Measurements from ENCODE around the gene KIAA0930.

KIAA0930 gene

GRCh38 chr22:45253039-45253641 is 12.4 kb upstream of the KIAA0930 start:
- TF ChIP-seq NFIC (IDR thresholded peaks at IDR 0.05) (no peak), TCF12 (IDR thresholded peaks at IDR 0.05; ENCODE audit: low read depth) (no peak), TAF1 (IDR thresholded peaks at IDR 0.05; ENCODE audit: low read depth) (no peak), EP300 (IDR thresholded peaks at IDR 0.05; ENCODE audit: borderline replicate concordance) (no peak), FOXM1 (IDR thresholded peaks at IDR 0.05; ENCODE audit: borderline replicate concordance, low read depth) (no peak), ZBTB7A (IDR thresholded peaks at IDR 0.05; ENCODE audit: low read depth) (no peak), EGR1 (IDR thresholded peaks at IDR 0.05) (no peak), CREB1 (IDR thresholded peaks at IDR 0.05; ENCODE audit: low read depth) (no peak), TEAD4 (IDR thresholded peaks at IDR 0.05) (no peak), REST (IDR thresholded peaks at IDR 0.05; ENCODE audit: low read depth) (no peak), YY1 (IDR thresholded peaks at IDR 0.05; ENCODE audit: low read depth) (no peak), CEBPB (IDR thresholded peaks at IDR 0.05) (no peak), RAD21 (IDR thresholded peaks at IDR 0.05; ENCODE audit: low read depth) (no peak)
- TF ChIP-seq, protein P1, sequence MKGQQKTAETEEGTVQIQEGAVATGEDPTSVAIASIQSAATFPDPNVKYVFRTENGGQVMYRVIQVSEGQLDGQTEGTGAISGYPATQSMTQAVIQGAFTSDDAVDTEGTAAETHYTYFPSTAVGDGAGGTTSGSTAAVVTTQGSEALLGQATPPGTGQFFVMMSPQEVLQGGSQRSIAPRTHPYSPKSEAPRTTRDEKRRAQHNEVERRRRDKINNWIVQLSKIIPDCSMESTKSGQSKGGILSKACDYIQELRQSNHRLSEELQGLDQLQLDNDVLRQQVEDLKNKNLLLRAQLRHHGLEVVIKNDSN (IDR thresholded peaks at IDR 0.05): no peak
- TF ChIP-seq, protein P2, sequence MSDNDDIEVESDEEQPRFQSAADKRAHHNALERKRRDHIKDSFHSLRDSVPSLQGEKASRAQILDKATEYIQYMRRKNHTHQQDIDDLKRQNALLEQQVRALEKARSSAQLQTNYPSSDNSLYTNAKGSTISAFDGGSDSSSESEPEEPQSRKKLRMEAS (IDR thresholded peaks at IDR 0.05): no peak

GRCh38 chr22:45251825-45252224 is 11.1 kb upstream of the KIAA0930 start:
- no peak for TF ChIP-seq CEBPB (IDR thresholded peaks at IDR 0.05)
- no peak for TF ChIP-seq FOXM1 (IDR thresholded peaks at IDR 0.05; ENCODE audit: borderline replicate concordance, low read depth)
- TF ChIP-seq RAD21 (IDR thresholded peaks at IDR 0.05; ENCODE audit: low read depth): no peak
- TF ChIP-seq EGR1 (IDR thresholded peaks at IDR 0.05): no peak
- no peak for TF ChIP-seq REST (IDR thresholded peaks at IDR 0.05; ENCODE audit: low read depth)
- no peak for TF ChIP-seq EP300 (IDR thresholded peaks at IDR 0.05; ENCODE audit: borderline replicate concordance)
- TF ChIP-seq CREB1 (IDR thresholded peaks at IDR 0.05; ENCODE audit: low read depth): no peak
- TF ChIP-seq TEAD4 (IDR thresholded peaks at IDR 0.05): no peak
- TF ChIP-seq TCF12 (IDR thresholded peaks at IDR 0.05; ENCODE audit: low read depth): no peak
- no peak for TF ChIP-seq NFIC (IDR thresholded peaks at IDR 0.05)
- TF ChIP-seq, protein P2 (IDR thresholded peaks at IDR 0.05): no peak
- no peak for TF ChIP-seq YY1 (IDR thresholded peaks at IDR 0.05; ENCODE audit: low read depth)
- no peak for TF ChIP-seq ZBTB7A (IDR thresholded peaks at IDR 0.05; ENCODE audit: low read depth)
- TF ChIP-seq, protein P1 (IDR thresholded peaks at IDR 0.05): no peak

DNA sequence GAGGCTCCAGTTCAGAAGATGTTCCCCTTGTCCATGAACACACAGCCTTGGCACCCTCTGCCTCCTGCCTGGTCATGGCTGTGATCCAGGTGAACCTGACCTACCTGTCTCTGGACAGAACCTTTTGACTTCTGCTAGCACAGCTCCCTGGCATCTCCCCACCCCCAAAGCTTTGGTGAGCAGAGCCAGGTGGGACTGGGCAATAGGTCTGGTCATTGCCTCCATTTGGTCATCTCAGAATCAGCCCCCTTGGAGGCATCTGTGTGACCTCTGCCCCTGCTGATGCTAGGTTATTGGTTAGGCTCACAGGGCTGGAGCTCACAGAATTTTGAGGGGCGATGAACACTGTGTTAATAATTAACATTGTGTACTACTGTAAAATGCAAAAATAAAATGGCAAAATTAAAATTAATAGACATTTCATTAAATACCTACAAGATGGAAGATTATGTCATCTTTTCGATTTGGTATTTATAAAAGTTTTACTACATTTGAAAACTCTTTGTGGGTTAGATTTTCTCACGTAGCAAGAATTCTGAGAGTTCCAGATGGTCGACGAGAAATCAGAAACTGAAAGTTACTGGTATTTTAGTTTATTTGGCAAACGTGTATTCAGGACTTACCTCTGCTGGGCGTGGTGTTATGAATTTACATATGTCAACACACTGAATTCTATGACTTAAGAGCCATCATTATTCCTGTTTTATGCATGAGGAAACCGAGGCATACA is 8.3 kb upstream of the KIAA0930 start:
- TF ChIP-seq RAD21 (IDR thresholded peaks at IDR 0.05; ENCODE audit: low read depth) (no peak), EP300 (IDR thresholded peaks at IDR 0.05; ENCODE audit: borderline replicate concordance) (no peak), CREB1 (IDR thresholded peaks at IDR 0.05; ENCODE audit: low read depth) (no peak), NFIC (IDR thresholded peaks at IDR 0.05) (no peak), TAF1 (IDR thresholded peaks at IDR 0.05; ENCODE audit: low read depth) (no peak), TCF12 (IDR thresholded peaks at IDR 0.05; ENCODE audit: low read depth) (no peak)
- TF ChIP-seq, protein P2 (IDR thresholded peaks at IDR 0.05): no peak

DNA sequence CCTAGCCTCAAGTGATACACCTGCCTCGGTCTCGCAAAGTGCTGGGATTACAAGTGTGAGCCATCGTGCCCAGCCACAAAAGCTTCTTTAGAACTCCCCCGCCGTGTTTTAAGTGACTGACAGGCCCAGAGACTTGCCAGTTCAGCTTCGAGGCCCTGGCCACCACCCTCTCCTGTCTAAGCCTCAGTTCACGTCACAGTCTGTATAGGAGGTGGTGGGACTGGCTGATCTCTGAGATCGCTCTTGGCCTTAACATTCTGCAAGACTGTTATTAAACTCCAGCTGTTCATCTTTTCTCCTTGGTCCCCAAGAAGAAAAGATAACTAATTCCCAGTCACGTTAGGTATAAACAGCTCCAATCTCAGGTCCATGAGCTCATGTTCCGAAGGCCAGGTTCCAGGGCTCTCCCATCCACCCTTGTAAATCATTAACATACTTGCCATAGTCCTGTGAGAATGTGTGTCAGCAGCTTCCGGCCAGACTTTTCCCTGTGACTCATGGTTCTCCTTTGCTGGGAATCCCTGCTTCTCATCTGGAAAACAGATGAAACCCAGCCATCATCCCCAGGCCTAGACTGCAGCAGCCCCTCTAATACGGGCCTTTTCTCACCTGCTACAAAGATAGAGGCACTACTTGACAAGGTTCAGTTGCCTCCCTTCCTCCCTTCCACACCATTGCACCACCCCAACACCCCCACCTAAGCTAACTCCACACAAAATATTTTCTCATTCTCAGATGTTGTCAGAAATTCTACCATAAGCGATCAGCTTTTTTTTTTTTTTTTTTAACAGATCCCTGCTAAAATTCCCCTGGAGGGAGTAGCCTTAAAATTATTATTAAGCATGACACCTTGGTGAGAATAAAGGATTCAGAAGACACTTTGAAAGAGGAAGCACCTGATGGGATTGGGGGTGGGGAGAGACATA is 5.6 kb upstream of the KIAA0930 start:
- no peak for TF ChIP-seq NFIC (IDR thresholded peaks at IDR 0.05)
- TF ChIP-seq TEAD4 (IDR thresholded peaks at IDR 0.05): 0 out of 2 replicates have a peak, but pooled peaks have one; percentile 16
- no peak for TF ChIP-seq CEBPB (IDR thresholded peaks at IDR 0.05)
- no peak for TF ChIP-seq EP300 (IDR thresholded peaks at IDR 0.05; ENCODE audit: borderline replicate concordance)
- no peak for TF ChIP-seq RAD21 (IDR thresholded peaks at IDR 0.05; ENCODE audit: low read depth)
- TF ChIP-seq, protein P2 (IDR thresholded peaks at IDR 0.05): no peak
